IMR-90 (cell line): ENCODE results near the gene DNAJC5G. TPM values are rescaled to one million over a fixed set of nuclear protein-coding genes. Genes with fewer than 3 reads are reported as not detected.

Experiments
- ATAC-seq: fragments of 200-7000 bp; cut with Tn5 transposase; 2 replicates; pipeline ENCODE4 v1.9.1; 2020; ENCODE audit warnings: low read depth, mild to moderate bottlenecking, moderate library complexity
- BruUV-seq: library from RNA; stranded (reverse); fragments of 400-500 nt; replicated peaks from 2 replicates; lab custom pipeline; 2021; lab: Mats Ljungman, UMichigan
- CTCF ChIA-PET: fragments of 300-600 bp; formaldehyde crosslinking; extraction: SDS; loops from one replicate; lab custom pipeline; 2021; ENCODE audit warnings: antibody characterized with exemption; lab: Yijun Ruan, JAX
- POLR2A ChIA-PET: fragments of 300-600 bp; sonication (Branson Sonifier 250); formaldehyde crosslinking; loops from one replicate; lab custom pipeline; 2022; ENCODE audit warnings: antibody characterized with exemption; ENCODE audit not compliant: unreplicated experiment; lab: Charles Lee
- DNase-seq: peaks from one replicate; pipeline ENCODE4 v3.0.0; 2013
- H2AFZ ChIP-seq: replicated peaks from 2 replicates; pipeline ENCODE3; 2013; ENCODE audit warnings: low read length, mild to moderate bottlenecking; ENCODE audit not compliant: poor library complexity
- H2AK5ac ChIP-seq: 2 replicates; pipeline ENCODE4 v1.6.1; 2013; ENCODE audit warnings: low read depth, low read length, inconsistent platforms
- H2AK9ac ChIP-seq: replicated peaks from 2 replicates; pipeline ENCODE3; 2013; ENCODE audit warnings: mild to moderate bottlenecking, low read depth, low read length, moderate library complexity; ENCODE audit not compliant: poor library complexity
- H2BK120ac ChIP-seq: 2 replicates; pipeline ENCODE4 v1.6.1; 2013; ENCODE audit warnings: low read depth, low read length, inconsistent platforms
- H2BK15ac ChIP-seq: 3 replicates; pipeline ENCODE4 v1.6.1; 2013; ENCODE audit warnings: low read depth, low read length, inconsistent platforms
- H2BK20ac ChIP-seq: 2 replicates; pipeline ENCODE4 v1.6.1; 2013; ENCODE audit warnings: low read depth, mild to moderate bottlenecking, inconsistent platforms, low read length, moderate library complexity
- H2BK5ac ChIP-seq: 2 replicates; pipeline ENCODE4 v1.6.1; 2013; ENCODE audit warnings: mild to moderate bottlenecking, low read depth, low read length, inconsistent platforms; ENCODE audit not compliant: poor library complexity, severe bottlenecking
- H3K14ac ChIP-seq: replicated peaks from 2 replicates; pipeline ENCODE4 v1.6.1; 2013; ENCODE audit warnings: low read depth, low read length, inconsistent platforms
- H3K18ac ChIP-seq: 2 replicates; pipeline ENCODE4 v1.6.1; 2013; ENCODE audit warnings: low read depth, low read length, control low read depth
- H3K23ac ChIP-seq: 2 replicates; pipeline ENCODE4 v1.6.1; 2013; ENCODE audit warnings: low read depth, low read length, inconsistent platforms
- H3K27ac ChIP-seq: 2 replicates; pipeline ENCODE4 v1.5.1; 2013; ENCODE audit warnings: mild to moderate bottlenecking, control low read depth, low read length; ENCODE audit not compliant: insufficient read depth
- H3K27me3 ChIP-seq: 2 replicates; pipeline ENCODE4 v1.6.1; 2013; ENCODE audit warnings: low read length; ENCODE audit not compliant: control insufficient read depth, insufficient read depth
- H3K36me3 ChIP-seq: 2 replicates; pipeline ENCODE4 v1.6.1; 2013; ENCODE audit warnings: low read length, mixed read lengths; ENCODE audit not compliant: control insufficient read depth, insufficient read depth
- H3K4ac ChIP-seq: 2 replicates; pipeline ENCODE4 v1.6.1; 2013; ENCODE audit warnings: low read depth, low read length, inconsistent platforms
- H3K4me1 ChIP-seq: 2 replicates; pipeline ENCODE4 v1.6.1; 2013; ENCODE audit warnings: low read length, mixed read lengths; ENCODE audit not compliant: control insufficient read depth, insufficient read depth
- H3K4me2 ChIP-seq: 2 replicates; pipeline ENCODE4 v1.6.1; 2013; ENCODE audit warnings: low read depth, mild to moderate bottlenecking, control low read depth, low read length, moderate library complexity
- H3K4me3 ChIP-seq: 2 replicates; pipeline ENCODE4 v1.5.1; 2013; ENCODE audit warnings: low read depth, mild to moderate bottlenecking, control low read depth, low read length, moderate library complexity; ENCODE audit not compliant: insufficient read depth
- H3K56ac ChIP-seq: 2 replicates; pipeline ENCODE4 v1.6.1; 2013; ENCODE audit warnings: low read length, inconsistent platforms; ENCODE audit not compliant: insufficient read depth; ENCODE audit errors: extremely low read depth
- H3K79me1 ChIP-seq, 2 experiments: 2 replicates each; pipeline ENCODE4 v1.6.1; 2013; ENCODE audit warnings: low read length in 2 of 2, inconsistent platforms in 1 of 2, low read depth in 1 of 2
- H3K9ac ChIP-seq: 2 replicates; pipeline ENCODE4 v1.6.1; 2013; ENCODE audit warnings: low read depth, low read length, control low read depth
- H3K9me1 ChIP-seq: 2 replicates; pipeline ENCODE4 v1.6.1; 2013; ENCODE audit warnings: low read length, inconsistent platforms; ENCODE audit not compliant: insufficient read depth
- H3K9me3 ChIP-seq: 2 replicates; pipeline ENCODE4 v1.6.1; 2013; ENCODE audit warnings: low read length; ENCODE audit not compliant: control insufficient read depth, insufficient read depth
- H4K20me1 ChIP-seq: 2 replicates; pipeline ENCODE4 v1.6.1; 2013; ENCODE audit warnings: low read length, inconsistent platforms; ENCODE audit not compliant: insufficient read depth
- H4K5ac ChIP-seq: 2 replicates; pipeline ENCODE4 v1.6.1; 2013; ENCODE audit warnings: mild to moderate bottlenecking, low read depth, low read length, control low read depth
- H4K8ac ChIP-seq, 2 experiments: 2 replicates each; pipeline ENCODE4 v1.6.1; 2013; ENCODE audit warnings: low read depth in 2 of 2, low read length in 2 of 2, control low read depth in 1 of 2, inconsistent platforms in 1 of 2
- H4K91ac ChIP-seq: 2 replicates; pipeline ENCODE4 v1.6.1; 2013; ENCODE audit warnings: low read depth, low read length, inconsistent platforms; ENCODE audit not compliant: insufficient read depth
- BHLHE40 ChIP-seq: fragments of 150-350 bp; IDR thresholded peaks from 2 replicates; pipeline ENCODE4 v1.6.1; 2016; ENCODE audit warnings: mild to moderate bottlenecking, low read depth, low read length
- CEBPB ChIP-seq: IDR thresholded peaks from 2 replicates; pipeline ENCODE4 v1.6.1; 2012; ENCODE audit warnings: low read depth, low read length, improper control_type of control experiment
- CHD1 ChIP-seq: IDR thresholded peaks from 2 replicates; pipeline ENCODE4 v1.6.1; 2012; ENCODE audit warnings: low read depth, low read length, improper control_type of control experiment
- FOS ChIP-seq: fragments of 150-350 bp; IDR thresholded peaks from 2 replicates; pipeline ENCODE4 v1.6.1; 2016; ENCODE audit warnings: low read depth, low read length
- MAFK ChIP-seq: IDR thresholded peaks from 2 replicates; pipeline ENCODE4 v1.6.1; 2012; ENCODE audit warnings: low read depth, low read length, improper control_type of control experiment
- MAZ ChIP-seq: IDR thresholded peaks from 2 replicates; pipeline ENCODE4 v1.6.1; 2012; ENCODE audit warnings: low read depth, mild to moderate bottlenecking, low read length, improper control_type of control experiment, moderate library complexity, borderline replicate concordance
- MXI1 ChIP-seq: IDR thresholded peaks from 2 replicates; pipeline ENCODE4 v1.6.1; 2012; ENCODE audit warnings: low read depth, mild to moderate bottlenecking, low read length, moderate library complexity, borderline replicate concordance
- NFE2L2 ChIP-seq: fragments of 150-350 bp; IDR thresholded peaks from 2 replicates; pipeline ENCODE4 v1.6.1; 2016; ENCODE audit warnings: low read depth, mild to moderate bottlenecking, low read length
- POLR2A ChIP-seq: IDR thresholded peaks from 2 replicates; pipeline ENCODE4 v1.6.1; 2012; ENCODE audit warnings: mild to moderate bottlenecking, low read depth, low read length
- RAD21 ChIP-seq: IDR thresholded peaks from 2 replicates; pipeline ENCODE4 v1.6.1; 2012; ENCODE audit warnings: low read length, improper control_type of control experiment
- RCOR1 ChIP-seq: IDR thresholded peaks from 2 replicates; pipeline ENCODE4 v1.6.1; 2012; ENCODE audit warnings: mild to moderate bottlenecking, low read length, improper control_type of control experiment; ENCODE audit not compliant: insufficient replicate concordance
- RFX5 ChIP-seq: IDR thresholded peaks from 2 replicates; pipeline ENCODE4 v1.8.0; 2012; ENCODE audit warnings: low read depth, mild to moderate bottlenecking, low read length, moderate library complexity
- SMC3 ChIP-seq: fragments of 150-350 bp; IDR thresholded peaks from 2 replicates; pipeline ENCODE4 v1.6.1; 2016; ENCODE audit warnings: low read depth, mild to moderate bottlenecking, antibody characterized with exemption, low read length, moderate library complexity
- WGBS, 2 experiments: methylation state at CpG; one replicate each; pipeline versions ENCODE4 v1.1.5 to v1.1.7; 2013; ENCODE audit warnings: missing lambda C conversion rate in 2 of 2; ENCODE audit not compliant: insufficient read length in 1 of 2; ENCODE audit errors: extremely low coverage in 2 of 2; 5-methylcytosine and 5-hydroxymethylcytosine counted together
- dilution Hi-C: fragments of 300-500 bp; cut with HindIII; formaldehyde crosslinking; loops from one replicate; pipeline ENCODE4 v1.14.3; 2018; ENCODE audit warnings: low sequenced_read_pairs; ENCODE audit not compliant: unreplicated experiment
- in situ Hi-C: fragments of 300-500 bp; cut with MboI; formaldehyde crosslinking; loops from 3 replicates; pipeline ENCODE4 v1.14.3; 2019; ENCODE audit warnings: low sequenced_read_pairs, inconsistent platforms, mixed read lengths
- intact Hi-C: fragments of 100-400 bp; cut with micrococcal nuclease; formaldehyde crosslinking; loops from 2 replicates; pipeline ENCODE4 v1.10.0; 2022
- polyA plus RNA-seq, 3 experiments: library from polyadenylated mRNA; depleted of rRNA; stranded (reverse); fragments of >200 nt; gene quantifications; 2 replicates each; pipeline ENCODE4 v1.2.3, GENCODE V29; 2012; ENCODE audit warnings: low replicate concordance in 1 of 3
- total RNA-seq: library from RNA; depleted of rRNA; stranded (reverse); fragments of >200 nt; gene quantifications from 2 replicates; pipeline ENCODE4 v1.2.3, GENCODE V29; 2012
- TF ChIP-seq, protein P1 (sequence below): fragments of 150-350 bp; IDR thresholded peaks from 2 replicates; pipeline ENCODE4 v1.6.1; 2017; ENCODE audit warnings: mild to moderate bottlenecking, antibody characterized with exemption, low read length, low read depth
- TF ChIP-seq, protein P2 (sequence below): fragments of 150-350 bp; IDR thresholded peaks from 2 replicates; pipeline ENCODE4 v1.6.1; 2016; ENCODE audit warnings: low read depth, mild to moderate bottlenecking, low read length, moderate library complexity, borderline replicate concordance
- TF ChIP-seq, protein P3 (sequence below): conservative IDR thresholded peaks from 2 replicates; pipeline ENCODE4 v1.5.1; 2012; ENCODE audit warnings: mild to moderate bottlenecking, low read depth, low read length, improper control_type of control experiment

Gene DNAJC5G
- total and polyA plus RNA-seq, 2 of the 4 experiments (the other 2 are of a cell fraction): not detected

DNA sequence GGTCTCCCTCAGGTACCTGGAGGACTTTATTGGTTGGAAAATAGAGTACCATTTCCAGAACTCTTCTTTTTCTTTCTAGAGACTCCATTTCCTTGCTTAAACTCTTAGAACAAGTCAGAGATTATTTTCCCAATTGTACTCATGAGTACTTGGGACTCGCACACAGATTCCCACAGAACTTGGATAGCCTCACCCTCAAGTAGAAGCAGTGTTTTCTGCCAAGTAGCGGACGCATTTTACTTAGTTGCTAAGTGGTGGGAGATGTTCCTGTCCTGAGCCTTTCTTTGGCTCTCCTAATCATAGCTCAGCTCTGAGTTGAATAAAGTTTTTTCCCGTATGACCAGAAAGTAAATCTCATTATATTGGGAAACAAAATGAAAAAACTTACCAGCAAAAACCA, 29.6 kb upstream of the DNAJC5G start:
- Histone ChIP-seq H3K27me3 (peaks cover 2% of the 10 kb centered on the region), H2BK15ac (no peak overlapping the region), H3K9ac (no peak overlapping the region), H3K4me1 (no peaks in the 10 kb centered on the region), H3K18ac (no peak overlapping the region), H3K27ac (no peak overlapping the region), H4K91ac (no peak overlapping the region), H2BK5ac (no peak overlapping the region), H3K4ac (no peak overlapping the region), H2AK5ac (no peak overlapping the region), H2AFZ (no peak overlapping the region), H2AK9ac (peak overlapping the region; percentile 70), H2BK20ac (no peak overlapping the region), H3K56ac (no peak overlapping the region), H3K36me3 (peaks cover 38% of the 10 kb centered on the region), H4K5ac (no peak overlapping the region), H3K4me3 (no peak overlapping the region), H4K8ac (no peak overlapping the region), H3K4me2 (no peak overlapping the region), H4K20me1 (no peaks in the 10 kb centered on the region; the same call in 1 of the 2 replicates), H3K79me1 (no peaks in the 10 kb centered on the region), H3K9me3 (no peaks in the 10 kb centered on the region), H2BK120ac (no peak overlapping the region), H3K14ac (no peak overlapping the region), H3K9me1 (no peaks in the 10 kb centered on the region), H3K23ac (no peak overlapping the region)
- dilution Hi-C loops: no loop called here
- intact Hi-C loops: no loop called here
- ChIA-PET POLR2A (no interaction called here), CTCF (no interaction called here)
- no CpG with 5 or more reads among the region's 4 CpGs for WGBS, 2 experiments
- DNase-seq (no peak), ATAC-seq (no peak)
- no peak for TF ChIP-seq BHLHE40
- TF ChIP-seq, protein P1, sequence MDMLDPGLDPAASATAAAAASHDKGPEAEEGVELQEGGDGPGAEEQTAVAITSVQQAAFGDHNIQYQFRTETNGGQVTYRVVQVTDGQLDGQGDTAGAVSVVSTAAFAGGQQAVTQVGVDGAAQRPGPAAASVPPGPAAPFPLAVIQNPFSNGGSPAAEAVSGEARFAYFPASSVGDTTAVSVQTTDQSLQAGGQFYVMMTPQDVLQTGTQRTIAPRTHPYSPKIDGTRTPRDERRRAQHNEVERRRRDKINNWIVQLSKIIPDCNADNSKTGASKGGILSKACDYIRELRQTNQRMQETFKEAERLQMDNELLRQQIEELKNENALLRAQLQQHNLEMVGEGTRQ: no peak
- no peak for TF ChIP-seq SMC3
- TF ChIP-seq, protein P2, sequence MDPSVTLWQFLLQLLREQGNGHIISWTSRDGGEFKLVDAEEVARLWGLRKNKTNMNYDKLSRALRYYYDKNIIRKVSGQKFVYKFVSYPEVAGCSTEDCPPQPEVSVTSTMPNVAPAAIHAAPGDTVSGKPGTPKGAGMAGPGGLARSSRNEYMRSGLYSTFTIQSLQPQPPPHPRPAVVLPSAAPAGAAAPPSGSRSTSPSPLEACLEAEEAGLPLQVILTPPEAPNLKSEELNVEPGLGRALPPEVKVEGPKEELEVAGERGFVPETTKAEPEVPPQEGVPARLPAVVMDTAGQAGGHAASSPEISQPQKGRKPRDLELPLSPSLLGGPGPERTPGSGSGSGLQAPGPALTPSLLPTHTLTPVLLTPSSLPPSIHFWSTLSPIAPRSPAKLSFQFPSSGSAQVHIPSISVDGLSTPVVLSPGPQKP: no peak
- TF ChIP-seq RAD21: no peak
- no peak for TF ChIP-seq MXI1
- TF ChIP-seq CEBPB: no peak
- no peak for TF ChIP-seq MAFK
- no peak for TF ChIP-seq MAZ
- TF ChIP-seq, protein P3, sequence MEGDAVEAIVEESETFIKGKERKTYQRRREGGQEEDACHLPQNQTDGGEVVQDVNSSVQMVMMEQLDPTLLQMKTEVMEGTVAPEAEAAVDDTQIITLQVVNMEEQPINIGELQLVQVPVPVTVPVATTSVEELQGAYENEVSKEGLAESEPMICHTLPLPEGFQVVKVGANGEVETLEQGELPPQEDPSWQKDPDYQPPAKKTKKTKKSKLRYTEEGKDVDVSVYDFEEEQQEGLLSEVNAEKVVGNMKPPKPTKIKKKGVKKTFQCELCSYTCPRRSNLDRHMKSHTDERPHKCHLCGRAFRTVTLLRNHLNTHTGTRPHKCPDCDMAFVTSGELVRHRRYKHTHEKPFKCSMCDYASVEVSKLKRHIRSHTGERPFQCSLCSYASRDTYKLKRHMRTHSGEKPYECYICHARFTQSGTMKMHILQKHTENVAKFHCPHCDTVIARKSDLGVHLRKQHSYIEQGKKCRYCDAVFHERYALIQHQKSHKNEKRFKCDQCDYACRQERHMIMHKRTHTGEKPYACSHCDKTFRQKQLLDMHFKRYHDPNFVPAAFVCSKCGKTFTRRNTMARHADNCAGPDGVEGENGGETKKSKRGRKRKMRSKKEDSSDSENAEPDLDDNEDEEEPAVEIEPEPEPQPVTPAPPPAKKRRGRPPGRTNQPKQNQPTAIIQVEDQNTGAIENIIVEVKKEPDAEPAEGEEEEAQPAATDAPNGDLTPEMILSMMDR: no peak
- no peak for TF ChIP-seq CHD1
- TF ChIP-seq RFX5: no peak
- no peak for TF ChIP-seq POLR2A
- no peak for TF ChIP-seq RCOR1
- TF ChIP-seq NFE2L2: no peak
- no peak for TF ChIP-seq FOS
- BruUV-seq: no TSS peak
- in situ Hi-C loops: no loop called here
